Eye (tissue), 1 donor: ENCODE measurements around the gene NRXN3.

Experiments used
- DNase-seq: peaks from one replicate; pipeline ENCODE4 v3.0.0-alpha.2; 2015

The NRXN3 gene

GRCh38 chr14:79575032-79575431, 1404.9 kb downstream of the NRXN3 start:
- no peak for DNase-seq

- DNase-seq = peak; percentile 66
Measured at GRCh38 chr14:79576424-79576823, 1406.3 kb downstream of the NRXN3 start.

- DNase-seq = no peak
Measured at GRCh38 chr14:79578470-79578869, 1408.3 kb downstream of the NRXN3 start.

GRCh38 chr14:79580414-79580813, 1410.2 kb downstream of the NRXN3 start:
- no peak for DNase-seq

GRCh38 chr14:79580906-79581305, 1410.7 kb downstream of the NRXN3 start:
- DNase-seq = no peak

GRCh38 chr14:79581912-79582576, 1411.9 kb downstream of the NRXN3 start:
- DNase-seq = no peak

GRCh38 chr14:79583738-79584408, 1413.7 kb downstream of the NRXN3 start:
- no peak for DNase-seq

GRCh38 chr14:79584679-79585078, 1414.5 kb downstream of the NRXN3 start:
- no peak for DNase-seq

GRCh38 chr14:79585845-79586244, 1415.7 kb downstream of the NRXN3 start:
- no peak for DNase-seq

GRCh38 chr14:79586416-79586815, 1416.2 kb downstream of the NRXN3 start:
- no peak for DNase-seq

GRCh38 chr14:79586989-79587598, 1416.9 kb downstream of the NRXN3 start:
- DNase-seq = no peak

- DNase-seq = no peak
Measured at GRCh38 chr14:79587875-79588274, 1417.7 kb downstream of the NRXN3 start.

- no peak for DNase-seq
Measured at GRCh38 chr14:79588398-79588797, 1418.2 kb downstream of the NRXN3 start.

- no peak for DNase-seq
Measured at GRCh38 chr14:79596551-79596950, 1426.4 kb downstream of the NRXN3 start.

GRCh38 chr14:79597566-79597965, 1427.4 kb downstream of the NRXN3 start:
- no peak for DNase-seq

- no peak for DNase-seq
Measured at GRCh38 chr14:79598339-79598738, 1428.2 kb downstream of the NRXN3 start.

GRCh38 chr14:79599239-79599638, 1429.1 kb downstream of the NRXN3 start:
- DNase-seq = no peak

- DNase-seq = no peak
Measured at GRCh38 chr14:79600406-79600805, 1430.2 kb downstream of the NRXN3 start.

GRCh38 chr14:79601579-79601978, 1431.4 kb downstream of the NRXN3 start:
- no peak for DNase-seq

- no peak for DNase-seq
Measured at GRCh38 chr14:79602045-79602444, 1431.9 kb downstream of the NRXN3 start.

GRCh38 chr14:79602742-79603141, 1432.6 kb downstream of the NRXN3 start:
- DNase-seq = no peak

GRCh38 chr14:79605849-79606248, 1435.7 kb downstream of the NRXN3 start:
- peak; percentile 53 for DNase-seq

GRCh38 chr14:79608446-79608845, 1438.3 kb downstream of the NRXN3 start:
- DNase-seq = no peak

- no peak for DNase-seq
Measured at GRCh38 chr14:79613625-79614024, 1443.5 kb downstream of the NRXN3 start.
